Adrenal gland (tissue), 12 donors: ENCODE data around the gene CPTP. TPM values are rescaled to one million over a fixed set of nuclear protein-coding genes. Genes with fewer than 3 reads are reported as not detected.

Experiments used
- DNase-seq, 7 donors: peaks; one replicate each; pipeline ENCODE4 v3.0.0-alpha.2; 2019 to 2020
- H3K27ac ChIP-seq, 5 donors: fragments of 200-600 bp; sonication (generic) in 4 of 5; 1 replicate in 3 of 5; 2 replicates in 2 of 5; pipeline versions ENCODE4 v1.5.1 to v1.8.0; 2016 to 2020; ENCODE audit warnings: mild to moderate bottlenecking in 1 of 5
- H3K27me3 ChIP-seq: fragments of 200-600 bp; 2 replicates; pipeline ENCODE4 v1.8.0; 2021
- H3K36me3 ChIP-seq, 2 donors: fragments of 200-600 bp; replicated peaks in 1 of 2; 1 replicate in 1 of 2; 2 replicates in 1 of 2; pipeline versions ENCODE4 v1.5.1 to v1.8.0; 2018 to 2022
- H3K4me1 ChIP-seq, 2 donors: fragments of 200-600 bp; replicated peaks in 1 of 2; 1 replicate in 1 of 2; 2 replicates in 1 of 2; pipeline versions ENCODE4 v1.5.1 to v1.8.0; 2018 to 2021
- H3K4me3 ChIP-seq, 4 donors: fragments of 200-600 bp; sonication (generic) in 3 of 4; one replicate each; pipeline ENCODE4 v1.5.1; 2016 to 2018
- H3K9me3 ChIP-seq, 3 donors: fragments of 200-600 bp; sonication (generic) in 1 of 3; replicated peaks in 1 of 3; 1 replicate in 2 of 3; 2 replicates in 1 of 3; pipeline versions ENCODE4 v1.5.1 to v1.8.0; 2016 to 2021
- POLR2A ChIP-seq, 2 donors: fragments of 450-650 bp; IDR thresholded peaks; one replicate each; pipeline ENCODE4 v1.6.1; 2017; ENCODE audit warnings: antibody characterized with exemption in 2 of 2, mild to moderate bottlenecking in 2 of 2, moderate library complexity in 1 of 2
- whole genome bisulfite sequencing, 4 donors: extraction: QIAGEN DNeasy Blood & Tissue Kit in 2 of 4; methylation state at CpG; one replicate each; pipeline versions ENCODE4 v1.1.5 to v1.1.7; 2013 to 2017; 5-methylcytosine and 5-hydroxymethylcytosine counted together
- intact Hi-C, 2 donors: fragments of 100-400 bp; cut with DNase I; formaldehyde crosslinking; loops; one replicate each; pipeline versions ENCODE4 v1.14.1 to v1.15.0; 2022 to 2023
- polyA plus RNA-seq, 3 donors: library from polyadenylated mRNA; stranded (reverse); fragments of 200-250 nt in 2 of 3; fragments of 350-450 nt in 1 of 3; fragmentation: Illumina TruSeq in 1 of 3; extraction: RNeasy Lipid Tissue Mini Kit (QIAGEN cat#74804) in 1 of 3; gene quantifications; one replicate each; pipeline ENCODE4 v1.2.3, GENCODE V29; 2013 to 2014
- total RNA-seq, 9 donors: library from RNA; depleted of rRNA in 4 of 9; stranded (reverse); fragments of >200 nt in 4 of 9; fragments of 120-200 nt in 1 of 9; fragmentation: NEBNext Ultra II Directional in 1 of 9; extraction: Animal tissue kit (Norgen Biotek cat#: 25700) in 1 of 9; gene quantifications; one replicate each; pipeline versions ENCODE4 v1.1.0 to v1.2.4, GENCODE V29; 2013 to 2023
- TF ChIP-seq, protein P1 (sequence below), 6 experiments: fragments of 450-650 bp in 4 of 6; fragments of 200-600 bp in 2 of 6; sonication (generic) in 1 of 6; IDR thresholded peaks; 1 replicate in 5 of 6; 2 replicates in 1 of 6; pipeline versions ENCODE4 v1.5.1 to v1.8.0; 2016 to 2021; ENCODE audit warnings: antibody characterized with exemption in 6 of 6, mild to moderate bottlenecking in 2 of 6, moderate library complexity in 1 of 6
- donor health status: healthy with polysubstance abuse.
- donor health status: Bipolar disorder and iron deficiency.
- donor health status: DM: yes; HTN: yes; CAD: no.
- donor health status: DM: no; HTN: no; CAD: no.
- donor health status: DM: no; HTN: no; CAD: no.
- donor health status: DM: yes; HTN: yes; CAD: no.

CPTP gene
- total and polyA plus RNA-seq, 12 donors = 2.9 to 53.0 (median 29.0) TPM

- H3K4me1 ChIP-seq = peaks cover 0 to 4% of the 10 kb centered on the region in 2 donors
- H3K27me3 ChIP-seq = peaks cover 13% of the 10 kb centered on the region
- no peaks in the 10 kb centered on the region for H3K9me3 ChIP-seq
- intact Hi-C loops = no loop called here
- H3K36me3 ChIP-seq = no peaks in the 10 kb centered on the region
- WGBS, 4 donors = 23 to 47% (median 32%) methylated on average over 10 to 29 of the region's 29 CpGs
- no peak for TF ChIP-seq POLR2A (IDR thresholded peaks at IDR 0.05)
- TF ChIP-seq, protein P1, sequence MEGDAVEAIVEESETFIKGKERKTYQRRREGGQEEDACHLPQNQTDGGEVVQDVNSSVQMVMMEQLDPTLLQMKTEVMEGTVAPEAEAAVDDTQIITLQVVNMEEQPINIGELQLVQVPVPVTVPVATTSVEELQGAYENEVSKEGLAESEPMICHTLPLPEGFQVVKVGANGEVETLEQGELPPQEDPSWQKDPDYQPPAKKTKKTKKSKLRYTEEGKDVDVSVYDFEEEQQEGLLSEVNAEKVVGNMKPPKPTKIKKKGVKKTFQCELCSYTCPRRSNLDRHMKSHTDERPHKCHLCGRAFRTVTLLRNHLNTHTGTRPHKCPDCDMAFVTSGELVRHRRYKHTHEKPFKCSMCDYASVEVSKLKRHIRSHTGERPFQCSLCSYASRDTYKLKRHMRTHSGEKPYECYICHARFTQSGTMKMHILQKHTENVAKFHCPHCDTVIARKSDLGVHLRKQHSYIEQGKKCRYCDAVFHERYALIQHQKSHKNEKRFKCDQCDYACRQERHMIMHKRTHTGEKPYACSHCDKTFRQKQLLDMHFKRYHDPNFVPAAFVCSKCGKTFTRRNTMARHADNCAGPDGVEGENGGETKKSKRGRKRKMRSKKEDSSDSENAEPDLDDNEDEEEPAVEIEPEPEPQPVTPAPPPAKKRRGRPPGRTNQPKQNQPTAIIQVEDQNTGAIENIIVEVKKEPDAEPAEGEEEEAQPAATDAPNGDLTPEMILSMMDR (IDR thresholded peaks at IDR 0.05) = no peak
- H3K27ac ChIP-seq = peak within 1 kb of the TSS in 3 of 5 donors; percentile 67 to 87 (median 72)
- H3K4me3 ChIP-seq = peak within 1 kb of the TSS in 1 of 4 donors; percentile 51
- peak in 4 of 7 donors; percentile 28 to 52 (median 42) for DNase-seq
Measured at GRCh38 chr1:1358433-1359271, 34.0 kb downstream of the CPTP start, which contains the start of gene MXRA8. MXRA8 (minus strand) TSS chr1:1358555; CDS start chr1:1358504, 51 bp downstream.

GRCh38 chr1:1359308-1359663, 34.7 kb downstream of the CPTP start:
- peaks cover 7% of the 10 kb centered on the region for H3K27me3 ChIP-seq
- WGBS, 4 donors = 50 to 60% (median 57%) methylated on average over 5 to 6 of the region's 6 CpGs
- H3K4me1 ChIP-seq = peaks cover 0 to 4% of the 10 kb centered on the region in 2 donors

DNA sequence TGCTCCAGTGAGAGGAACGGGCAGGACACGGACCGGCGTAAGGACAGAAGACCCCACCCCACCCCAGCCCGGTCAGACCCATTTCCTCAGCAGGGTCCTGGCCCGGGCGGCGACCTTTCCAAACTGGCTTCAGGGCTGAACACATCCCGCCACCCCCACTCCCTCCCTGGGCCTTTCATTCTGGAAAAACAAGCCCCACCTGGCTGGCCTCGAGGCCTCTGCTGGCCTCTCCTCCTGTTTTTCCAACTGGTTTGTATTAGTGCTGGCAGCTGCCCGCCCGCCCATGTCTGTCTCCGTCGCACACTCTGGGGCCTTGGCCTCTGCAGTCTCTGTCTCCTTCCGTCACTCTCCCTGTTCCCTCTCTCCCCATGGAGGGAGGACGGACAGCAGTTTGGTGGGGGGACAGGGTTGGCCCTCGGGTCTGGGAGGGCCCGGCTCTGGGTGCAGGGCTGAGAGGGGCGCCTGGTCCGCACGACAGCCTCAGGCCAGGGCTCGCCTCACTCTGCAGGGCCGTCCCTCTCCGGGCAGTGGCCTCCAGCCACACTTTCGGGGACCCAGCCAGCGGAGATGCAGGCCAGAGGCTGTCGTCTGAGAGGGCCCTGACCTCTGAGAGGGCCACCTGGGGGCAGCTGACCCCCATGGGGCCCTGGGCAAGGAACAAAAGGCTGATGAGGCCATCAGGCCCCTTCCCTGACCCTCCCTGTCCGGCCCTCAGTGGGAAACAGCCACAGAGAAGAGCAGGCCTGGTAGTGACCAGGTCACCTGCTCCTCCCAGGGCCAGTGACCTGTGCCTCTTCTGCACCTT, 35.3 kb downstream of the CPTP start:
- peak in 2 of 7 donors; percentile 4 to 9 for DNase-seq
- intact Hi-C loops = no loop called here
- Histone ChIP-seq H3K4me1 (peaks cover 0 to 4% of the 10 kb centered on the region in 2 donors), H3K27me3 (peaks cover under 1% of the 10 kb centered on the region), H3K9me3 (no peaks in the 10 kb centered on the region), H3K4me3 (no peak overlapping the region), H3K36me3 (no peaks in the 10 kb centered on the region), H3K27ac (peak overlapping the region in 4 of 5 donors; percentile 16 to 87 (median 70))
- 40 to 48% (median 47%) methylated on average over 14 to 28 of the region's 28 CpGs for WGBS, 4 donors
- TF ChIP-seq POLR2A (IDR thresholded peaks at IDR 0.05) = no peak
- TF ChIP-seq, protein P1 (IDR thresholded peaks at IDR 0.05) = no peak

More at GRCh38 chr1:1359308-1359663, 34.7 kb downstream of the CPTP start:
- Histone ChIP-seq H3K36me3 (no peaks in the 10 kb centered on the region), H3K4me3 (no peak overlapping the region), H3K27ac (peak overlapping the region in 3 of 5 donors; percentile 67 to 87 (median 72)), H3K9me3 (no peaks in the 10 kb centered on the region)
- DNase-seq = no peak
- TF ChIP-seq POLR2A (IDR thresholded peaks at IDR 0.05) = no peak
- TF ChIP-seq, protein P1 (IDR thresholded peaks at IDR 0.05) = no peak
- intact Hi-C loops = no loop called here
